Mammary epithelial cell (primary cell): ENCODE data around the gene LIN7C.

Source experiments
- CTCF ChIP-seq, 2 donors: IDR thresholded peaks in 1 of 2; conservative IDR thresholded peaks in 1 of 2; 2 replicates each; pipeline ENCODE4 v1.5.1; 2011 to 2012; ENCODE audit warnings: inconsistent platforms in 2 of 2, low read length in 2 of 2, mild to moderate bottlenecking in 2 of 2, control low read depth in 1 of 2, low read depth in 1 of 2; ENCODE audit not compliant: insufficient read depth in 1 of 2; ENCODE audit errors: extremely low read depth in 1 of 2
- EZH2 ChIP-seq: IDR thresholded peaks from 2 replicates; pipeline ENCODE4 v1.6.1; 2012; ENCODE audit warnings: low read length, inconsistent platforms, borderline replicate concordance

GRCh38 chr11:27471589-27472397 is 34.8 kb downstream of the LIN7C start:
- TF ChIP-seq EZH2: no peak
- no peak for TF ChIP-seq CTCF (conservative IDR thresholded peaks at IDR 0.05 in 1 of 2, IDR thresholded peaks at IDR 0.05 in 1 of 2; ENCODE audit: extremely low read depth in 1 of 2, insufficient read depth in 1 of 2, low read depth in 1 of 2, low read length in 2 of 2)
